K562 (cell line): Measurements from ENCODE around the gene SNAPC5. TPM values are rescaled to one million over a fixed set of nuclear protein-coding genes. Genes with fewer than 3 reads are reported as not detected.

ENCODE experiments used
- CCAR2 ChIP-seq: fragments of 200-400 bp; formaldehyde crosslinking; IDR thresholded peaks from 2 replicates; pipeline ENCODE4 v1.6.1; 2017; ENCODE audit warnings: mild to moderate bottlenecking, low read depth, low read length
- CEBPG ChIP-seq, 3 experiments: fragments of 200-800 bp in 1 of 3; sonication (Bioruptor generic) in 1 of 3; sonication (generic) in 1 of 3; formaldehyde crosslinking in 1 of 3; IDR thresholded peaks in 2 of 3; conservative IDR thresholded peaks in 1 of 3; 2 replicates each; pipeline versions ENCODE4 v1.6.1 to v1.8.0; 2016 to 2022; ENCODE audit warnings: missing compliant biosample characterization in 2 of 3, missing genetic modification characterization in 2 of 3, mild to moderate bottlenecking in 1 of 3, missing genetic modification reagents in 1 of 3
- MTA2 ChIP-seq: fragments of 450-650 bp; IDR thresholded peaks from 2 replicates; pipeline ENCODE4 v1.6.1; 2016; ENCODE audit warnings: low read depth
- RB1 ChIP-seq: fragments of 450-650 bp; IDR thresholded peaks from 2 replicates; pipeline ENCODE4 v1.6.1; 2017; ENCODE audit warnings: low read depth, mild to moderate bottlenecking
- ZBTB43 ChIP-seq: sonication (generic); formaldehyde crosslinking; IDR thresholded peaks from 2 replicates; pipeline ENCODE4 v1.8.0; 2023; ENCODE audit warnings: mild to moderate bottlenecking, missing genetic modification reagents
- ZFP30 ChIP-seq: fragments of 250-450 bp; sonication (Bioruptor Pico); IDR thresholded peaks from 2 replicates; pipeline ENCODE4 v1.8.0; 2022; ENCODE audit warnings: moderate library complexity, mild to moderate bottlenecking, inconsistent platforms, borderline replicate concordance
- ZNF253 ChIP-seq: fragments of 250-450 bp; sonication (Bioruptor Pico); conservative IDR thresholded peaks from 2 replicates; pipeline ENCODE4 v1.6.1; 2021; ENCODE audit warnings: mild to moderate bottlenecking
- ZNF318 ChIP-seq, 2 experiments: fragments of 450-650 bp; IDR thresholded peaks; 2 replicates each; pipeline ENCODE4 v1.6.1; 2016; ENCODE audit warnings: mild to moderate bottlenecking in 2 of 2, borderline replicate concordance in 1 of 2, low read depth in 1 of 2, moderate library complexity in 1 of 2
- polyA plus RNA-seq, 8 experiments: library from polyadenylated mRNA; depleted of rRNA in 4 of 8; stranded (reverse) in 5 of 8; unstranded in 3 of 8; fragments of >200 nt; fragmentation: Nextera tagmentation in 2 of 8; fragmentation: Illumina TruSeq in 1 of 8; extraction: Ambion mirVana in 2 of 8; extraction: Trizol in 1 of 8; gene quantifications; 2 replicates each; pipeline versions ENCODE4 v1.2.1 to v1.2.3, GENCODE V29; 2011 to 2014; ENCODE audit warnings: inconsistent platforms in 1 of 8, missing spikeins in 1 of 8
- total RNA-seq, 7 experiments: library from RNA; depleted of rRNA in 6 of 7; stranded (reverse); fragments of >200 nt in 6 of 7; fragmentation: Illumina TruSeq in 2 of 7; extraction: Trizol in 2 of 7; gene quantifications; 2 replicates each; pipeline versions ENCODE4 v1.2.1 to v1.2.3, GENCODE V29; 2011 to 2021; ENCODE audit warnings: low replicate concordance in 1 of 7
- TF ChIP-seq, protein P1 (sequence below), 3 experiments: IDR thresholded peaks in 2 of 3; conservative IDR thresholded peaks in 1 of 3; 2 replicates each; pipeline ENCODE4 v1.5.1; 2011 to 2012; ENCODE audit warnings: low read length in 3 of 3, mild to moderate bottlenecking in 3 of 3, control low read depth in 2 of 3, improper control_type of control experiment in 1 of 3, inconsistent platforms in 1 of 3, low read depth in 1 of 3, mixed read lengths in 1 of 3, moderate library complexity in 1 of 3; ENCODE audit not compliant: insufficient read depth in 2 of 3

Gene SNAPC5
- total and polyA plus RNA-seq, 9 of the 15 experiments (the other 6 are each of a cell fraction or from before 2014, with no cell fraction given) = 52.8 to 155 (median 96.5) TPM

DNA sequence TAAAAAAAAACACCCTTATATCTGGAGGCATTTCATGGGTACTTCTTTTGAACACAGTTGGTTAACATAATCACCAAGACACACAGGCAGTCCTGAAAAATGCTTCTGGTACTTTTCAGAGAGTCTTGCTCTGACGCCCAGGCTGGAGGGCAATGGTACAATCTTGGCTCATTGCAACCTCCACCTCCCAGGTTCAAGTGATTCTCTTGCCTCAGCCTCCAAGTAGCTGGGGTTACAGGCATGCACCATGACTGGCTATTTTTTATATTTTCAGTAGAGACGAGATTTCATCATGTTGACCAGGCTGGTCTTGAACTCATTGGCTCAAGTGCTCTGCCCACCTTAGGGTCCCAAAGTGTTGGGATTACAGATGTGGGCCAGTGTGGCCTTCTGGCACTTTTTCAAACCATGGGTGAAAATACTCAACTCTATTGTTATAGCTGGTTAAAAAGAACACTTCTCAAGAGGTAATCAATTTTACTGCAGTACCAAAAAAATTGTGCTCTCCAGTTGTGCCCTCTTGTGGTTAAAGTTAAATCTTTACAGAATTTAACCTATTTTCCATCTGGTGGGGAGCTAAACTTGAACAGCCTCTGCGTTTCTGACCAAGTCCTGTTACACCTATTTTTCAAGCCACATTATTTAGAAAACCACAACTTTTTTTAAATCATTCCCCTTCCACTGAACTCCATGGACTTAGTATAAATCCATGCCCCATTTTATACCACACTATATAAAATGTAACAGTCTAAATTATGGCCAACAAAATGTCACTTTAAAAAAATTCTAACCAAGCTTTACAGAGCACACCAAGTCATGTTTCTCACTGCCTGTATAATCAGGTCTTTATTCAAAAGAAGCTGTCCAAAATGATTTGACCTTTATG lies 1.2 kb upstream of the SNAPC5 start (continued):
- TF ChIP-seq, protein P1, sequence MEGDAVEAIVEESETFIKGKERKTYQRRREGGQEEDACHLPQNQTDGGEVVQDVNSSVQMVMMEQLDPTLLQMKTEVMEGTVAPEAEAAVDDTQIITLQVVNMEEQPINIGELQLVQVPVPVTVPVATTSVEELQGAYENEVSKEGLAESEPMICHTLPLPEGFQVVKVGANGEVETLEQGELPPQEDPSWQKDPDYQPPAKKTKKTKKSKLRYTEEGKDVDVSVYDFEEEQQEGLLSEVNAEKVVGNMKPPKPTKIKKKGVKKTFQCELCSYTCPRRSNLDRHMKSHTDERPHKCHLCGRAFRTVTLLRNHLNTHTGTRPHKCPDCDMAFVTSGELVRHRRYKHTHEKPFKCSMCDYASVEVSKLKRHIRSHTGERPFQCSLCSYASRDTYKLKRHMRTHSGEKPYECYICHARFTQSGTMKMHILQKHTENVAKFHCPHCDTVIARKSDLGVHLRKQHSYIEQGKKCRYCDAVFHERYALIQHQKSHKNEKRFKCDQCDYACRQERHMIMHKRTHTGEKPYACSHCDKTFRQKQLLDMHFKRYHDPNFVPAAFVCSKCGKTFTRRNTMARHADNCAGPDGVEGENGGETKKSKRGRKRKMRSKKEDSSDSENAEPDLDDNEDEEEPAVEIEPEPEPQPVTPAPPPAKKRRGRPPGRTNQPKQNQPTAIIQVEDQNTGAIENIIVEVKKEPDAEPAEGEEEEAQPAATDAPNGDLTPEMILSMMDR (IDR thresholded peaks at IDR 0.05 in 2 of 3, conservative IDR thresholded peaks at IDR 0.05 in 1 of 3; ENCODE audit: insufficient read depth in 2 of 3, low read depth in 1 of 3, low read length in 3 of 3) = peak; percentile 48 to 51 (median 48); a peak in 5 of 6 replicates
- TF ChIP-seq ZBTB43 (CRISPR knock-in tag) (no peak), RB1 (no peak), ZNF318 (IDR thresholded peaks at IDR 0.05; ENCODE audit: borderline replicate concordance in 1 of 2, low read depth in 1 of 2) (no peak), ZFP30 (CRISPR knock-in tag) (no peak), ZNF253 (0 out of 2 replicates have a peak, but pooled peaks have one; percentile 56), CEBPG (CRISPR knock-in tag; IDR thresholded peaks at IDR 0.05) (peak; percentile 57), CEBPG (tag; conservative IDR thresholded peaks at IDR 0.05 in 1 of 2, IDR thresholded peaks at IDR 0.05 in 1 of 2) (no peak), MTA2 (no peak), CCAR2 (no peak)
- TF ChIP-seq, all 486 proteins: peak for 27
